ENCODE results near the gene CREB3. TPM values are rescaled to one million over a fixed set of nuclear protein-coding genes. Genes with fewer than 3 reads are reported as not detected.

The CREB3 gene
- total RNA-seq, 1 experiment from 2014 or later, result 27.3 TPM

GRCh38 chr9:35778496-35778895 lies 46.0 kb downstream of the CREB3 start:
- Histone ChIP-seq H2AK5ac (ENCODE audit: insufficient read length, low read length) (no peak overlapping the region), H4K20me1 (ENCODE audit: control insufficient read depth, insufficient read depth, insufficient read length) (no peaks in the 10 kb centered on the region), H2BK12ac (ENCODE audit: insufficient read length, low read depth, low read length) (no peak overlapping the region), H3K79me1 (ENCODE audit: insufficient read depth, low read depth, low read length, poor library complexity, severe bottlenecking) (no peaks in the 10 kb centered on the region), H3K79me2 (ENCODE audit: insufficient read depth, low read length) (no peaks in the 10 kb centered on the region), H3K4ac (ENCODE audit: low read depth, low read length) (no peak overlapping the region), H3K9me3 (ENCODE audit: control insufficient read depth, low read depth, low read length) (no peaks in the 10 kb centered on the region), H3K4me1 (ENCODE audit: insufficient read depth, low read length) (peaks cover 4% of the 10 kb centered on the region; the same call in 1 of the 2 replicates), H3K23me2 (ENCODE audit: insufficient read length, low read depth, low read length, poor library complexity, severe bottlenecking) (no peaks in the 10 kb centered on the region), H3K27me3 (ENCODE audit: insufficient read depth, low read length) (no peaks in the 10 kb centered on the region), H3K23ac (ENCODE audit: insufficient read length, low read depth, low read length) (no peak overlapping the region), H4K91ac (ENCODE audit: insufficient read length, low read depth, low read length) (no peak overlapping the region), H3K9ac (ENCODE audit: extremely low read depth, insufficient read length, low read length) (no peak overlapping the region), H2BK15ac (ENCODE audit: low read depth, low read length) (no peak overlapping the region), H3K14ac (ENCODE audit: insufficient read depth, low read length) (no peak overlapping the region), H2BK5ac (ENCODE audit: insufficient read length, low read length) (no peak overlapping the region), H3T11ph (ENCODE audit: low read length) (no peak overlapping the region), H3K18ac (ENCODE audit: insufficient read length, low read depth, low read length) (no peak overlapping the region), H3K4me2 (ENCODE audit: insufficient read depth, insufficient read length, low read length) (no peak overlapping the region), H2AFZ (ENCODE audit: low read length) (no peak overlapping the region), H3K56ac (ENCODE audit: insufficient read length, low read depth, low read length) (no peak overlapping the region), H2BK20ac (ENCODE audit: low read depth, low read length, poor library complexity, severe bottlenecking) (no peak overlapping the region), H4K8ac (replicated peaks; ENCODE audit: insufficient read length, low read depth, low read length) (no peak overlapping the region), H2BK120ac (ENCODE audit: low read depth, low read length, poor library complexity, severe bottlenecking) (no peak overlapping the region), H3K27ac (ENCODE audit: insufficient read length, low read depth, low read length) (no peak overlapping the region), H4K5ac (ENCODE audit: insufficient read length, low read depth, low read length) (no peak overlapping the region)
- peaks cover 15 to 19% of the 10 kb centered on the region in 2 experiments for H3K4me1 Mint-ChIP-seq
- H3K4me3 Mint-ChIP-seq, result no peak overlapping the region
- no peaks in the 10 kb centered on the region for H3K27me3 Mint-ChIP-seq (ENCODE audit: low read depth)
- TF ChIP-seq CTCF (conservative IDR thresholded peaks at IDR 0.05), result no peak
- no CpG with 5 or more reads among the region's 3 CpGs for WGBS (ENCODE audit: extremely low coverage, insufficient read length, low lambda C conversion rate)
- no peaks in the 10 kb centered on the region for H3K9me3 Mint-ChIP-seq
- H3K27ac Mint-ChIP-seq, result no peak overlapping the region
- no peak for DNase-seq
- H3K36me3 Mint-ChIP-seq (ENCODE audit: insufficient read depth in 1 of 3, low read depth in 3 of 3), result peaks cover 4 to 12% (median 4%) of the 10 kb centered on the region in 3 experiments; a peak in 6 of 7 replicates

Measured in H9 (cell line).